ENCODE results near the gene GLT6D1. TPM values are rescaled to one million over a fixed set of nuclear protein-coding genes. Genes with fewer than 3 reads are reported as not detected.
"Not testable (repeated sequence)": the region's sequence is repeated elsewhere in the genome, so short reads cannot be mapped to it uniquely, and the experiment has no call there.

Gene GLT6D1
- not detected for polyA plus RNA-seq (ENCODE audit: insufficient read length in 12 of 12)
- long read RNA-seq, donor 1, result 0 reads
- long read RNA-seq, donor 2, result 0 reads
- long read RNA-seq, donor 3, result 0 reads
- long read RNA-seq, donor 4, result 0 reads
- long read RNA-seq, donor 5, result 0 reads
- long read RNA-seq, donor 6, result 0 reads
- long read RNA-seq, donor 7, result 0 reads
- long read RNA-seq, donor 8, result 0 reads
- long read RNA-seq, donor 9, result 0 reads
- long read RNA-seq, donor 10, result 0 reads
- long read RNA-seq, donor 11, result 0 reads

DNA sequence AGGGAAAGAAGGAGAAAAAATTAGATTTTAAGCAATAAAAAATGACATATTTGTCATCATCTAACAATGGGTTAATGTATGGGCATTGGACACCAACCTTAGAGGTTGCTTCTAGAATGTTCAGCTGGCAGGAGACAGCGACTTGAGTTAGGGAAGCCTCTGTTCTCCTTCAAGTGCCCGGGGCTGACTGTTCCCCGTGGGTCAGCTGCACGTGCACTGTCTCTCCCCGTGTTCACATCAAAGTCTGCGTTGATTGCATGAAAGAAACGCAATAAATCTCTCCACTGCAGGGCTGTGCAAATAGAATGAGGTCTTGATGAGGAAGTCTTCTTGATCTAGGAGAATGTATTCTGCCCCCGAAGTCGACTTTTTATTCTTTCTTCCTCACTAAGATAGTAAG, at the start of gene GLT6D1:
Gene GLT6D1 (minus strand): TSS at position 345 of the 400 bp plus-strand sequence. CDS start 353 bp downstream, outside the sequence.
- no peak for DNase-seq

DNA sequence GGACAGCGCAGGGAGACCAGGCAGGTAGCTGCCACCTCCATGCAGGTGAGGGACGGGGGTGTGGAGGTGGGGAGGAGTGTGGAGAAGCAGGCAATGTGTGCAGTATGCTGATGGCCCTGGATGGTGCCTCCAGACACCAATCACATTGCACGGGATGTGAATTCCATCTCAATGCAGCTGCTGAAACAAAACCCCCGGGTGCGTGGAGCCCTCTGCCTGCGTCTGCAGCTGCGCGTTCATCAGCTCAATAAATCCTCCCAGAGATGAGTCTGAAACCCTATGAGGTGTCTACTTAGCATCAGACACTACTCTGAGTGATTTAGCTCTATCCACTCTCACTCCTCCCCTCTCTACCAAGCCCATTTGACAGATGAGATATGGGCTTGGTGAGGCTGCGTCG, 49.7 kb upstream of the GLT6D1 start:
- DNase-seq, result no peak

DNA sequence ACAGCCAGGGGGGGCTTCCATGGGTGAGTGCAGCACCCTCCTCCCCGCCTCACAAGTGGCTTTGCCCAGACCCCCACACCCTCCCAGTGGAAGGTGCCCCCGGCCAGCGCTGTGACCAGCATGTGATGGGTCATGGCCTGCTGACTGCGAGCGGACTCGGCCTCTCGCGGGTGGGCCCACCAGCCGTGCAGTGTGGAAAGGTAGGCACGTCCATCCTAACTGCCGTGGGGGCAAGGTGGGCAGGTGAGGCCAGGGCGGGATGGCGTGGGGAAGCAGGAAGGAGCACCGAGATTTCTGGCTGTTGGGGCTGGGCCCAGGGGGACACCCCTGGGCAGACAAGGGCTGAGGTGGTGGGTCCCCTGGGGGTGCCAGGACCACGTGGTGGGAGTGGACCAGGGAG, 47.9 kb upstream of the GLT6D1 start:
- no peak for DNase-seq

GRCh38 chr9:135684691-135685090, 45.4 kb upstream of the GLT6D1 start:
- no peak for DNase-seq

DNA sequence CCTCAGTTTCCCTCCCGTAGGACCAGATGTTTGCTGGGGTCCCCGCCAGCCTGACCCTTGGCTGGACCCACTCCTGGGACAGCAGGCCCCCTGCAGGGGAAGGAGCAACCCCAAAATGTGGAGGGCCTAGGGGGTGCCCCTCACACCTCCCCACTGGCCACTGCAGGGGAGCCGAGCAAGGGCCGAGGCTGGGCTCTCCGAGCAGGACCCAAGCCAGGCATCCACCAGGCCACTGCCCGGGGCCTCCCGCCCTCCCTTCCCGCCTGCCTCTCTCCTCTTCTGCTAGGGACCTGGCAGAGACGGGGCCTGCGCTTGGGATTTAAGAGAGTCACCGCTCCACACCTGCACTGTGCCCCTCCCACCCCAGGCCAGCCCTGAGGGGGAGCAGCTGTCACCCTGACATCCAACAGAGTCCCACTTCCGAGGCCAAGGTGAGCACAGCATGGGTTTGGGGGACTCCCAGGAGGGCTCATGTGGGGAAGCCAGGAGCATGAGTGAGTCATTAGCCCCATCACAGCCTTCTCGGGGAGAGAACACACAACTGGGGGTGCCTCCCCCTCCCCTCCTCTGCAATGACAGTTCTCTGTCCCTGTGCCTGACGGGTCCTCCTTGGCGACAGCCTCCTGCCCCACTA, 44.2 kb upstream of the GLT6D1 start:
- no peak for DNase-seq

GRCh38 chr9:135681161-135681560, 41.8 kb upstream of the GLT6D1 start:
- no peak for DNase-seq

DNA sequence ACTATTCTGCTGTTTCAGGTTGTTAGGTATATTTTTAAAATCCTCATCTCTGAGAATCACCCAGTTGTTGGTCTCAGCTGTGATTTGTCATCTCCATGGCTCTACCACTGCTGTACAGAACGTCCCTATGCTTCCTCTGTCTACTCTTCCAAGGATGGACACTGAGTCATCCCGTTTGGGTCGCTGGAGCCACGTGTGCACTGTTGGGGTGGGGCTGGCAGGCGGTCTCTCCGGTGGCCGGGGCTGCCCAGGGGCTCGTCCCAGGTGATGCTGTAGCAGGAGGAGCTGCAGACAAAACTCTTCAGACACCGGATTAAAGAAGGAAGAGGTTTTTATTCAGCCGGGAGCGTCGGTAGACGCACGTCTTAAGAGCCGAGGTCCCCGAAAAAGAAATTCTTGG, 40.7 kb upstream of the GLT6D1 start:
- DNase-seq, result no peak

GRCh38 chr9:135678236-135679017, 39.1 kb upstream of the GLT6D1 start:
- DNase-seq, result no peak

DNA sequence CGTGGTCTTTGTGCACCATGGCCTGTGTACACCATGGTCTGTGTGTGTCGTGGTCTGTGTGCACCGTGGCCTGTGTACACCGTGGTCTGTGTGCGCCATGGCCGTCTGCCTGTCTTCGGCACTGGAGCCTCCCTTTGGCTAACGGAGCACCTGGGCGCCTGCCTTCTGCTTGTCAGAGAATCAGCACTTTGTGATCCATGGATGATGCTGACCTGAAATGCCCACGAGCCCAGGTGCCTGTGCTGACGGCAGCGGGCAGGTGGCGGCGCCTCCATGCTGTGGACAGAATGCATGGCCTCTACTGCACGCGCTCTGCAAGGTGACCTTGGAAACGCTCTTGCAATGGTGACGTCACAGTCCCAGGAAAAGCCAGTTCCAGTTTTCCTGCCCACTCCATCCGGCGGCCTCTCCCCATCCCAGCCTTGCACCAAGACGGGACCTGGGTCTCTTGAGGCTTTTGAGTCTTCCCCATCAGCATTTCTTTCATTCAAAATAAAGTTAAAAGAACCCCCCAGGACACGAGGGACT, 38.4 kb upstream of the GLT6D1 start:
- DNase-seq, result no peak

GRCh38 chr9:135676891-135677290, 37.6 kb upstream of the GLT6D1 start:
- DNase-seq, result no peak

DNA sequence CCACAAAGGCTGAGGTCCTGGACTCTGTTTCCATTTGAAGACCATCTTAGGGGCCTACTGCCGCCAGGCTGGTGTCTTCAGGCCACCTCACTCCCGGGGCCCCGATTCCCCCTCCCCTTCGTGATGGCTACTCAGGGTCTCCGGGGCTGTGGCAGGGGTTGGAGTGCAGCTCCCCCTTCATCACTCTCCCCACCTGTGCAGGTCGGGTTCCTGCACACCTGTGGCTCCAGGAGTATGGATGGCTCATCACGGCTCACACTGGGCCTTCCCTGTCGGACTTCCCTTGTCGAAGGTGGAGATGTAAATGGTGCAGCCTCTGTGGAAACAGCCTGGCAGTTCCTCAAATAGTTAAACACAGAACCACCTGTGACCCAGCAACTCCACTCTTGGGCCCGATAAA, 35.6 kb upstream of the GLT6D1 start:
- DNase-seq, result no peak

- no peak for DNase-seq
Measured at GRCh38 chr9:135673941-135674340, 34.6 kb upstream of the GLT6D1 start.

- not testable (repeated sequence) for DNase-seq
Measured at GRCh38 chr9:135672786-135673185, 33.4 kb upstream of the GLT6D1 start.

DNA sequence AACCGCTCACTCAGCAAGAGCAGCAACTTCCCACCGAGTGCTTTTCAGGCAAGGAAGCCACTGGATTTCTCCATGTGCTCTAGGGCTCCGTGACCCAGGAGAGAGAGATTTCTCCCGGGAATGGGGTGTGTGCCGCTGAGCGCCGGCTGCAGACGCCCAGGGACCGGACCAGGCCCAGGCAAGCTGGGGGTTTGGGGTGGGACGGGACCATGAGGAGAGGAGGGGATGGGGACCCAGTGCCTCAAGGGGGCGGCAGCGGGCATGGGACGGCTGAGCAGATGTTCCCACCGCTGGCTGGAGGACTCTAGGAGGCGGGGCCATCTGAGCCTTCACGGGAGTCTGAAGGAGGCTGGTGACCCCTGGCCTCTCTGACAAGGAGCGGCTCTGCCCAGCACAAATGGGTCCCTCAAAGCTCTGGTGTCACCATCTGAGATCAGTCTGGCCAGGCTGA, 32.3 kb upstream of the GLT6D1 start:
- no peak for DNase-seq

GRCh38 chr9:135670721-135671590, 31.6 kb upstream of the GLT6D1 start:
- no peak for DNase-seq

- DNase-seq, result no peak
Measured at GRCh38 chr9:135669616-135670285, 30.4 kb upstream of the GLT6D1 start.

- DNase-seq, result not testable (repeated sequence)
Measured at GRCh38 chr9:135669018-135669417, 29.7 kb upstream of the GLT6D1 start.

- DNase-seq, result no peak
Measured at GRCh38 chr9:135667463-135668001, 28.2 kb upstream of the GLT6D1 start.

DNA sequence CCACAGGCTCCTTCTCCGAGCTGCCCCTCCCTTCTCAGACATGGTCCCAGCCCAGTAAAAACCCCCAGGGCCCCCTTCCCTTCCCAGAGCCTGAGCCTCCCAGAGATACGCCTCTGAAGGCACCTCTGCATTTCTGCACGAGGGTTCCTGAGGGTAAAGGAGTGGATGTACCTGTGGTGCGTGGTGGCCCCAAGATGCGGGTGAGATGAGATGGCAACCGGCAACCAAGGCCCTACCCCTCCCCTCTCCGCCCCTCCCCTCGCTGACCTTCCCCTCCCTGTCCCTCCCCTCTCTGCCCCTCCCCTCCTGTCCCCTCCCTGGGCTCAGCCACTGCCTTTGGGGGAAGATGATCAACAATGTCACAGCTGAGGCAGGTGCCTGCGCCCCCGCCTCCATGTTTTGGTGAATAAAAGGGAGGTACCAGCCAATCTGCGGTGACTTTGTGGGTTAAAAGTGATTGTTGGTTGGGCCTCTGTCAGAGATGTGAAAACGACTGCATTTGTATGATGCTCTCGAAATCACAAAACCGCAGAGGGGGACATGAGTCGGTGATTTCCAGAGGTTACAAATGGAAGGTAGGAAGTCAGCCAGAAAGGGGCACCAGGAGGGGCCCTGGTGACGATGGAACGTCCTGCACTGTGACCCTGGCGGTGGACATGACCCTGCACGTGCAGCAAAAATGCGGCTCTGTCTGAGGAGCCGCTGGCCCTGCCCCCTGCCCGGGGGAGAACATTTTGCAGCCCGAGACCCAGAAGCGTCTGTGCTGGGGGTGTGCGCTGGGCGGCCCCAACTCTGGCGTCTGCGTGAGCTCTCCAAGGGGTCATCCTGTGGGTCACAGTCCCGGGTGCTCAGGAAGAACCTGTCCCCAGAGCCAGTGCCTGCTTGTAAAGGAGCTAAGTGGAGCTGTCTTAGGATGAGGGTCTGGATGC, 27.5 kb upstream of the GLT6D1 start:
- DNase-seq, result no peak

GRCh38 chr9:135665795-135666189, 26.5 kb upstream of the GLT6D1 start:
- DNase-seq, result no peak
